ENCODE results near the gene TRIM32. TPM values are rescaled to one million over a fixed set of nuclear protein-coding genes. Genes with fewer than 3 reads are reported as not detected.

TRIM32 gene
- polyA plus RNA-seq, 1 donor: 31.5 TPM

- H3K27ac ChIP-seq (ENCODE audit: low read length): no peak overlapping the region
- no peaks in the 10 kb centered on the region for H3K4me1 ChIP-seq (ENCODE audit: control insufficient read depth, insufficient read depth, low read length)
- no peak for DNase-seq
- no peak overlapping the region for H3K4me3 ChIP-seq (ENCODE audit: low read length)
- peaks cover 19% of the 10 kb centered on the region for H3K36me3 ChIP-seq (ENCODE audit: control insufficient read depth, insufficient read depth, low read length)
- H3K9me3 ChIP-seq (ENCODE audit: control insufficient read depth, low read depth, low read length): no peaks in the 10 kb centered on the region
- no peaks in the 10 kb centered on the region for H3K27me3 ChIP-seq (ENCODE audit: control insufficient read depth, insufficient read depth, low read length)
Measured at GRCh38 chr9:116704470-116704869, 17.4 kb downstream of the TRIM32 start.

DNA sequence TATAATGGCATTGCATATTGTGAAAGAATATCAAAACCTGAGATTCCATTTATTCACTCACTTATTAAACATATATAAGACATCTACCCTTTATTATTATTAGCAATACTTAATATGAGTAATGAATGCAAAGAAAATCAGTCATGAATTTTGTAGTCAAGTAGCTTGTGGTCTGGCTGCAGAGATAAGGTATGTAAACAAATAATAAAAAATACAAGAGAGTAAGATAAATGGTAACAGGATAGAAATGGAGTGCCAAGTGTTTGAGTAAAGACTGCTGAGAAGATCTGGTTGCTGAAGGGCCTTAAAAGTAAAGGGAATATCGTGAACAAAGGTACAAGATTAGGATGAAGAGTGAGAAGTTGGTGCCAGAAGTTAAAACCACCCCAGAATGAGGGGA lies 18.4 kb downstream of the TRIM32 start:
- no CpG with 5 or more reads among the region's 1 CpG for WGBS (ENCODE audit: insufficient coverage, low lambda C conversion rate)
- DNase-seq: no peak
- H3K9me3 ChIP-seq (ENCODE audit: control insufficient read depth, low read depth, low read length): no peaks in the 10 kb centered on the region
- H3K4me1 ChIP-seq (ENCODE audit: control insufficient read depth, insufficient read depth, low read length): no peaks in the 10 kb centered on the region
- H3K36me3 ChIP-seq (ENCODE audit: control insufficient read depth, insufficient read depth, low read length): peaks cover 9% of the 10 kb centered on the region
- no peak overlapping the region for H3K4me3 ChIP-seq (ENCODE audit: low read length)
- H3K27me3 ChIP-seq (ENCODE audit: control insufficient read depth, insufficient read depth, low read length): no peaks in the 10 kb centered on the region
- H3K27ac ChIP-seq (ENCODE audit: low read length): no peak overlapping the region

GRCh38 chr9:116706310-116707290 lies 19.5 kb downstream of the TRIM32 start:
- H3K4me3 ChIP-seq (ENCODE audit: low read length): no peak overlapping the region

DNA sequence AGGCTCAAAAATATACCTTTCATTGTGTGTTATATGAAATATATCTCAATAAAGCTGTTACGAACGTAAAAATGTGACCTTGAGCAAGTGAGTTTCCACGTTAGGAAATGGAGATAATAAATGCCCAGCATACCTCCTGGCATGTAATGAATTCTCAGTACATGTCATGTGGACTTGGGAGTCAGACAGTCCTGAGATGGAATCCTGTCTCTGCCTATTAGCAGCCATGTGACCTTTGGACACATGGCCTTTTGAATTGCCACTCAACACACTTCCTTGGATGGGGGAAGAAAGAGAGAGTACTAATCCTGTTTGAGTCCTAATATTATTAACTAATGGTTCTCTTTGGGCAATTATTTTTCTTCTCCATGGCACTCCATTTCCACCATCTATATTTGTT lies 25.7 kb downstream of the TRIM32 start:
- Histone ChIP-seq H3K27ac (ENCODE audit: low read length) (no peak overlapping the region), H3K9me3 (ENCODE audit: control insufficient read depth, low read depth, low read length) (no peaks in the 10 kb centered on the region), H3K36me3 (ENCODE audit: control insufficient read depth, insufficient read depth, low read length) (no peaks in the 10 kb centered on the region), H3K4me1 (ENCODE audit: control insufficient read depth, insufficient read depth, low read length) (peaks cover 4% of the 10 kb centered on the region), H3K4me3 (ENCODE audit: low read length) (no peak overlapping the region), H3K27me3 (ENCODE audit: control insufficient read depth, insufficient read depth, low read length) (no peaks in the 10 kb centered on the region)
- DNase-seq: peak; percentile 61 to 71
- WGBS (ENCODE audit: insufficient coverage, low lambda C conversion rate): 50% methylated on average over 3 of the region's 3 CpGs

More at GRCh38 chr9:116706310-116707290, 19.5 kb downstream of the TRIM32 start:
- Histone ChIP-seq H3K27me3 (ENCODE audit: control insufficient read depth, insufficient read depth, low read length) (no peaks in the 10 kb centered on the region), H3K36me3 (ENCODE audit: control insufficient read depth, insufficient read depth, low read length) (peaks cover 2% of the 10 kb centered on the region), H3K9me3 (ENCODE audit: control insufficient read depth, low read depth, low read length) (no peaks in the 10 kb centered on the region), H3K27ac (ENCODE audit: low read length) (no peak overlapping the region), H3K4me1 (ENCODE audit: control insufficient read depth, insufficient read depth, low read length) (no peaks in the 10 kb centered on the region)
- no CpG with 5 or more reads among the region's 8 CpGs for WGBS (ENCODE audit: insufficient coverage, low lambda C conversion rate)
- DNase-seq: no peak

GRCh38 chr9:116713271-116713670 lies 26.2 kb downstream of the TRIM32 start:
- Histone ChIP-seq H3K27me3 (ENCODE audit: control insufficient read depth, insufficient read depth, low read length) (no peaks in the 10 kb centered on the region), H3K4me1 (ENCODE audit: control insufficient read depth, insufficient read depth, low read length) (peaks cover 4% of the 10 kb centered on the region), H3K9me3 (ENCODE audit: control insufficient read depth, low read depth, low read length) (no peaks in the 10 kb centered on the region), H3K4me3 (ENCODE audit: low read length) (no peak overlapping the region), H3K36me3 (ENCODE audit: control insufficient read depth, insufficient read depth, low read length) (no peaks in the 10 kb centered on the region), H3K27ac (ENCODE audit: low read length) (no peak overlapping the region)
- 100% methylated on average over 3 of the region's 4 CpGs for WGBS (ENCODE audit: insufficient coverage, low lambda C conversion rate)
- no peak for DNase-seq

DNA sequence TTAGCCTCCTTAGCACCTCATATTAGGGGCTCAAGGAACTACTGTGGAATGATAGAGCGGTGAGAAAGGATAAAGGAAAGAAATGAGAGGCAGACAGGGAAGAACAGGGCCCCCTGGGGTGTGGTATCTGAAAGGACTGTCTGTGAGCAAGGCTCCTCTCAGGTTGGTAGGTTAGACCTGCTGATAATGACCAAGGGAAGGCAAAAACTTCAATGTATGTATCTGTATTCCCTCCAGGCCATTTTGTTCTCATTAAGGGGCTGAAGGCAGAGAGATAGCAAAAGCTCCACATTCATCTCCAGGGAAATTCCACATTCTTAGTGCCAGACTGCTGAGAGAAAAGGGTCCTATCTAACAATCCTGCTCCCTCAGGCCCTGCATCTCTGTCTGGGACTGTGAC lies 28.6 kb downstream of the TRIM32 start:
- peaks cover 4% of the 10 kb centered on the region for H3K4me1 ChIP-seq (ENCODE audit: control insufficient read depth, insufficient read depth, low read length)
- H3K27me3 ChIP-seq (ENCODE audit: control insufficient read depth, insufficient read depth, low read length): no peaks in the 10 kb centered on the region
- H3K4me3 ChIP-seq (ENCODE audit: low read length): no peak overlapping the region
- H3K9me3 ChIP-seq (ENCODE audit: control insufficient read depth, low read depth, low read length): no peaks in the 10 kb centered on the region
- no peaks in the 10 kb centered on the region for H3K36me3 ChIP-seq (ENCODE audit: control insufficient read depth, insufficient read depth, low read length)
- H3K27ac ChIP-seq (ENCODE audit: low read length): no peak overlapping the region
- WGBS (ENCODE audit: insufficient coverage, low lambda C conversion rate): 100% methylated on average over 1 of the region's 1 CpG
- DNase-seq: no peak

GRCh38 chr9:116716438-116716837 lies 29.3 kb downstream of the TRIM32 start:
- H3K9me3 ChIP-seq (ENCODE audit: control insufficient read depth, low read depth, low read length): no peaks in the 10 kb centered on the region
- H3K36me3 ChIP-seq (ENCODE audit: control insufficient read depth, insufficient read depth, low read length): no peaks in the 10 kb centered on the region
- peaks cover 4% of the 10 kb centered on the region for H3K4me1 ChIP-seq (ENCODE audit: control insufficient read depth, insufficient read depth, low read length)
- H3K27me3 ChIP-seq (ENCODE audit: control insufficient read depth, insufficient read depth, low read length): no peaks in the 10 kb centered on the region
- H3K4me3 ChIP-seq (ENCODE audit: low read length): no peak overlapping the region
- no peak for DNase-seq
- H3K27ac ChIP-seq (ENCODE audit: low read length): no peak overlapping the region

DNA sequence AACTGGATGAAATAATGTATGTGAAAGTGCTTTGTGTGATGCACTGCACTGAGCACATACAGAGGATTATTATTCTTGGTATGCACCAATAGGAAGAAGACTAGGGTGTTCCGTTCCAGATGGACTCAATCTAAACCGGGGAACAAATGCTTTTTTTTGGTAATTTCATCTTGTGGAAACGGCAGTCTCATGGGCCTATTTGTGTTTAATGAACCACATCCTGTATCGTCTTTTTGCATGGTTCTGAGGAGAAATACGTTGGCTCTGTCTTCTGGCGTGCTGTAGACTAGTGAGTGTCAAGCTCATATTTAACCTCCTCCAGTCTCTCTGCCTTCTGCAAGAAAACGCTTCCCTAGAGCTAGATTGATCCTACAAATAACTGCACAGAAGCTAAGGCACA lies 30.0 kb downstream of the TRIM32 start:
- Histone ChIP-seq H3K9me3 (ENCODE audit: control insufficient read depth, low read depth, low read length) (no peaks in the 10 kb centered on the region), H3K36me3 (ENCODE audit: control insufficient read depth, insufficient read depth, low read length) (no peaks in the 10 kb centered on the region), H3K27ac (ENCODE audit: low read length) (no peak overlapping the region), H3K27me3 (ENCODE audit: control insufficient read depth, insufficient read depth, low read length) (no peaks in the 10 kb centered on the region), H3K4me1 (ENCODE audit: control insufficient read depth, insufficient read depth, low read length) (peaks cover 4% of the 10 kb centered on the region), H3K4me3 (ENCODE audit: low read length) (no peak overlapping the region)
- DNase-seq: peak in 1 of 2 donors; percentile 26
- WGBS (ENCODE audit: insufficient coverage, low lambda C conversion rate): no CpG with 5 or more reads among the region's 7 CpGs

DNA sequence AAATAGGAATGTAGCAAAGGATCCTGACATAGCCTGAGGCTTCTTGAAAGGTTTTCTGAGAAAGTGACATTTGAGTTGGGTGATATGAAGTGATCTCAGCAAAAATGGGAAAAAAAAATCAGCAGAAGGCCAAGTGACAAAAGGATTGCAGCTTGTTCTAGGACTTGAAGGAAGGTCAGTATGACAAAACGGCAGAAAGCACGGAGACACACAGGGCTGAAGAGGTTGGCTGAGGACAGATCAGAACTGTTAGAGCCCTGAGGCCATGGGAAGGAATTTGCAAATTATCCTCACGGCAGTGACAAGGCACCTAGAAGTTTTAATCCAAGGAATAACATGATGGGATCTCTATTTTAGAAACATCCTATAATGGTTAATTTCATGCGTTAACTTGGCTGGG lies 31.0 kb downstream of the TRIM32 start:
- no peak overlapping the region for H3K27ac ChIP-seq (ENCODE audit: low read length)
- no peaks in the 10 kb centered on the region for H3K36me3 ChIP-seq (ENCODE audit: control insufficient read depth, insufficient read depth, low read length)
- no peak for DNase-seq
- H3K9me3 ChIP-seq (ENCODE audit: control insufficient read depth, low read depth, low read length): no peaks in the 10 kb centered on the region
- no peak overlapping the region for H3K4me3 ChIP-seq (ENCODE audit: low read length)
- 67% methylated on average over 1 of the region's 4 CpGs for WGBS (ENCODE audit: insufficient coverage, low lambda C conversion rate)
- no peaks in the 10 kb centered on the region for H3K4me1 ChIP-seq (ENCODE audit: control insufficient read depth, insufficient read depth, low read length)
- no peaks in the 10 kb centered on the region for H3K27me3 ChIP-seq (ENCODE audit: control insufficient read depth, insufficient read depth, low read length)

DNA sequence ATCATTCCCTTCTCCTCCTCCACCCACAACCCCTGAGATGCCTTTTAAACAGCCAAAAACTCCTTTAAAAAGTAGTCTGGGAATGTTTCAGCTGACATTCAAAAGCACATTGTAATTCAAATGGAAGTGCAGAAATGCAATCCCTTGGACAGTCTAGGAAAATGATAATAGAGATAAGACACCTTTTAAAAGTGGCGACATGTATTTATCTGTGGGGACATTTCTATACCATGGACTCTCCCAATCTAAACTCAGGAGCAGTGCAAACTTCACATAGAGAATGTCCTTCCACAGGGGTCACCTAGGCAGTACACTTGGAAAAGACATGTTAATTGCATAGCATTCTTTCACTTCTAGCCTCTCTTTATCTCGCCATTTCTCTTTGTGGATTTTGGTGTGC lies 33.0 kb downstream of the TRIM32 start:
- Histone ChIP-seq H3K36me3 (ENCODE audit: control insufficient read depth, insufficient read depth, low read length) (no peaks in the 10 kb centered on the region), H3K4me3 (ENCODE audit: low read length) (no peak overlapping the region), H3K27ac (ENCODE audit: low read length) (no peak overlapping the region), H3K9me3 (ENCODE audit: control insufficient read depth, low read depth, low read length) (no peaks in the 10 kb centered on the region), H3K27me3 (ENCODE audit: control insufficient read depth, insufficient read depth, low read length) (no peaks in the 10 kb centered on the region), H3K4me1 (ENCODE audit: control insufficient read depth, insufficient read depth, low read length) (no peaks in the 10 kb centered on the region)
- DNase-seq: no peak
- 80% methylated on average over 2 of the region's 2 CpGs for WGBS (ENCODE audit: insufficient coverage, low lambda C conversion rate)

DNA sequence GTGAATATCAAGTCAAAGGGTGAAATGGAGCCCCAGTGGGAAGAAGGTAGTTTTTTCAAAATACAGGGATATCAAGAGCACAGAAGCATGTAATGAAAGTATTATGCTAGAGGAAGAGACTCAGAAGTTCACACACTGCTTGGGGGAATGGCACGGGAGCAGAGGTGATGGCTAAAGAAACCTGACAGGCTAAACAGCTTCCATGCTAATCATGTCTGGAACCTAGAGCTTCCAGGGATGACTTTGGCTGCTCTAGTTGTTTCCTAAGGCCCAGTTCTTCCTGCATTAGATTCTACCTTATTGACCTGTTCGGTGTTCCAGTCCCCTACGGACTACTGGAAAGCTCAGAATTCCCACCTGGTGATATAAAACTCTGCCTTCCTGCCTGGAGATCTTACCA lies 34.3 kb downstream of the TRIM32 start:
- Histone ChIP-seq H3K27ac (ENCODE audit: low read length) (no peak overlapping the region), H3K36me3 (ENCODE audit: control insufficient read depth, insufficient read depth, low read length) (no peaks in the 10 kb centered on the region), H3K9me3 (ENCODE audit: control insufficient read depth, low read depth, low read length) (no peaks in the 10 kb centered on the region), H3K4me3 (ENCODE audit: low read length) (no peak overlapping the region), H3K27me3 (ENCODE audit: control insufficient read depth, insufficient read depth, low read length) (no peaks in the 10 kb centered on the region), H3K4me1 (ENCODE audit: control insufficient read depth, insufficient read depth, low read length) (no peaks in the 10 kb centered on the region)
- 100% methylated on average over 1 of the region's 3 CpGs for WGBS (ENCODE audit: insufficient coverage, low lambda C conversion rate)
- no peak for DNase-seq

Measured in large intestine (tissue), 3 donors.